ENCODE results near the gene TRIM41. TPM values are rescaled to one million over a fixed set of nuclear protein-coding genes. Genes with fewer than 3 reads are reported as not detected.

The TRIM41 gene
- total and polyA plus RNA-seq, 9 of the 15 experiments (the other 6 are each of a cell fraction or from before 2014, with no cell fraction given) = 1.8 to 47.6 (median 20.9) TPM

DNA sequence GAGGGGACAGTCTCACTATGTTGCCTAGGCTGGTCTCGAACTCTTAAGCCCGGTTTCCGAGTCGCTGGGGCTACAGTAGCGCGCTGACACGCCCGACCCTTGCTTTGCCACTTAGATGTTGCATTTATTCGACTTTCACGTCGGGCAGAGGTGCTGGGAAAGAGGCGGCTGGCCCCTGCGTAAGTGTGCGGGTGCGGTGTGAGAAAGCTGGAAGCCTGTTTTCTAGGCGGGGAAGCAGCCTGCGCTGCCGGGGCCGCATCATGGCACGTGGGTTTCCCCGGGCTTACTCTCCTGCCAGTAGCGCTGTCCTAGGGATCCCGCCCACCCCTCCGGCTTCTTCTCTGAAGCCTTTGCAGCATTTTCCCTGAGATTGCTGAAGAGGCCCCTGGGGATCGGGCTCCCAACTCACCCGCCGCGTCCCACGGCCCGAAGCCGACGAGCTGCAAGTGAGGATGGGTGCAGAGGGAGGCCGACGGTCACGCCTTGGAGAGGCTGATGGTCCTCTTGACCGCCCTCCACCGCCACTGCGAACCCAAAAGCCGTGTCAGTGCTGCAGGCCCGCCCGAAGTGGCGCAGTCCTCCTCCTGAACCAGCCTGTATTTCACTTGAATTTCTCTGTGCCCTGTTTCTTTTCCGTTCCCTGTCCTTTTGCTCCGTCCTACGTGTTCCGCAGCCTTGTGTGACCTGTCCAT lies 5.8 kb upstream of the TRIM41 start (continued):
- TF ChIP-seq, protein P1, sequence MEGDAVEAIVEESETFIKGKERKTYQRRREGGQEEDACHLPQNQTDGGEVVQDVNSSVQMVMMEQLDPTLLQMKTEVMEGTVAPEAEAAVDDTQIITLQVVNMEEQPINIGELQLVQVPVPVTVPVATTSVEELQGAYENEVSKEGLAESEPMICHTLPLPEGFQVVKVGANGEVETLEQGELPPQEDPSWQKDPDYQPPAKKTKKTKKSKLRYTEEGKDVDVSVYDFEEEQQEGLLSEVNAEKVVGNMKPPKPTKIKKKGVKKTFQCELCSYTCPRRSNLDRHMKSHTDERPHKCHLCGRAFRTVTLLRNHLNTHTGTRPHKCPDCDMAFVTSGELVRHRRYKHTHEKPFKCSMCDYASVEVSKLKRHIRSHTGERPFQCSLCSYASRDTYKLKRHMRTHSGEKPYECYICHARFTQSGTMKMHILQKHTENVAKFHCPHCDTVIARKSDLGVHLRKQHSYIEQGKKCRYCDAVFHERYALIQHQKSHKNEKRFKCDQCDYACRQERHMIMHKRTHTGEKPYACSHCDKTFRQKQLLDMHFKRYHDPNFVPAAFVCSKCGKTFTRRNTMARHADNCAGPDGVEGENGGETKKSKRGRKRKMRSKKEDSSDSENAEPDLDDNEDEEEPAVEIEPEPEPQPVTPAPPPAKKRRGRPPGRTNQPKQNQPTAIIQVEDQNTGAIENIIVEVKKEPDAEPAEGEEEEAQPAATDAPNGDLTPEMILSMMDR (IDR thresholded peaks at IDR 0.05 in 2 of 3, conservative IDR thresholded peaks at IDR 0.05 in 1 of 3; ENCODE audit: insufficient read depth in 2 of 3, low read depth in 1 of 3, low read length in 3 of 3) = peak; percentile 39 to 60 (median 46); a peak in 5 of 6 replicates
- peak; percentile 20; the same call in 1 of the 2 replicates for TF ChIP-seq PHF8 (IDR thresholded peaks at IDR 0.05; ENCODE audit: borderline replicate concordance, low read length)
- TF ChIP-seq, protein P2, sequence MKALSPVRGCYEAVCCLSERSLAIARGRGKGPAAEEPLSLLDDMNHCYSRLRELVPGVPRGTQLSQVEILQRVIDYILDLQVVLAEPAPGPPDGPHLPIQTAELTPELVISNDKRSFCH (CRISPR knock-in tag; IDR thresholded peaks at IDR 0.05) = no peak
- TF ChIP-seq, protein P2 (tag; IDR thresholded peaks at IDR 0.05) = 0 out of 2 replicates have a peak, but pooled peaks have one; percentile 33
- no peak for TF ChIP-seq ZNF217 (CRISPR knock-in tag; IDR thresholded peaks at IDR 0.05)
- no peak for TF ChIP-seq JUND (IDR thresholded peaks at IDR 0.05; ENCODE audit: borderline replicate concordance, low read depth, low read length)
- no peak; the same call in 2 of the 3 replicates for TF ChIP-seq JUND (tag; IDR thresholded peaks at IDR 0.05; ENCODE audit: borderline replicate concordance, low read depth, low read length)
- no peak for TF ChIP-seq ZNF445 (CRISPR knock-in tag; IDR thresholded peaks at IDR 0.05; ENCODE audit: low read depth)
- TF ChIP-seq, protein P3, sequence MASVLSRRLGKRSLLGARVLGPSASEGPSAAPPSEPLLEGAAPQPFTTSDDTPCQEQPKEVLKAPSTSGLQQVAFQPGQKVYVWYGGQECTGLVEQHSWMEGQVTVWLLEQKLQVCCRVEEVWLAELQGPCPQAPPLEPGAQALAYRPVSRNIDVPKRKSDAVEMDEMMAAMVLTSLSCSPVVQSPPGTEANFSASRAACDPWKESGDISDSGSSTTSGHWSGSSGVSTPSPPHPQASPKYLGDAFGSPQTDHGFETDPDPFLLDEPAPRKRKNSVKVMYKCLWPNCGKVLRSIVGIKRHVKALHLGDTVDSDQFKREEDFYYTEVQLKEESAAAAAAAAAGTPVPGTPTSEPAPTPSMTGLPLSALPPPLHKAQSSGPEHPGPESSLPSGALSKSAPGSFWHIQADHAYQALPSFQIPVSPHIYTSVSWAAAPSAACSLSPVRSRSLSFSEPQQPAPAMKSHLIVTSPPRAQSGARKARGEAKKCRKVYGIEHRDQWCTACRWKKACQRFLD (CRISPR knock-in tag; IDR thresholded peaks at IDR 0.05) = no peak
- no peak for TF ChIP-seq SMARCC2 (IDR thresholded peaks at IDR 0.05; ENCODE audit: low read depth)
- no peak for TF ChIP-seq ZBTB17 (CRISPR knock-in tag; IDR thresholded peaks at IDR 0.05)
- TF ChIP-seq SNRNP70 (optimal IDR thresholded peaks at IDR 0.05; ENCODE audit: low read depth, low read length) = no peak
- no peak for TF ChIP-seq HNRNPK (IDR thresholded peaks at IDR 0.05; ENCODE audit: low read depth, low read length, poor library complexity, severe bottlenecking)
- no peak for TF ChIP-seq ZKSCAN1 (IDR thresholded peaks at IDR 0.05; ENCODE audit: low read depth, low read length)
- TF ChIP-seq HEY1 (CRISPR knock-in tag; IDR thresholded peaks at IDR 0.05; ENCODE audit: borderline replicate concordance) = no peak
- TF ChIP-seq ZNF785 (CRISPR knock-in tag; IDR thresholded peaks at IDR 0.05) = no peak
- TF ChIP-seq NELFE (IDR thresholded peaks at IDR 0.05; ENCODE audit: insufficient read depth, insufficient read length) = no peak
- TF ChIP-seq, protein P4, sequence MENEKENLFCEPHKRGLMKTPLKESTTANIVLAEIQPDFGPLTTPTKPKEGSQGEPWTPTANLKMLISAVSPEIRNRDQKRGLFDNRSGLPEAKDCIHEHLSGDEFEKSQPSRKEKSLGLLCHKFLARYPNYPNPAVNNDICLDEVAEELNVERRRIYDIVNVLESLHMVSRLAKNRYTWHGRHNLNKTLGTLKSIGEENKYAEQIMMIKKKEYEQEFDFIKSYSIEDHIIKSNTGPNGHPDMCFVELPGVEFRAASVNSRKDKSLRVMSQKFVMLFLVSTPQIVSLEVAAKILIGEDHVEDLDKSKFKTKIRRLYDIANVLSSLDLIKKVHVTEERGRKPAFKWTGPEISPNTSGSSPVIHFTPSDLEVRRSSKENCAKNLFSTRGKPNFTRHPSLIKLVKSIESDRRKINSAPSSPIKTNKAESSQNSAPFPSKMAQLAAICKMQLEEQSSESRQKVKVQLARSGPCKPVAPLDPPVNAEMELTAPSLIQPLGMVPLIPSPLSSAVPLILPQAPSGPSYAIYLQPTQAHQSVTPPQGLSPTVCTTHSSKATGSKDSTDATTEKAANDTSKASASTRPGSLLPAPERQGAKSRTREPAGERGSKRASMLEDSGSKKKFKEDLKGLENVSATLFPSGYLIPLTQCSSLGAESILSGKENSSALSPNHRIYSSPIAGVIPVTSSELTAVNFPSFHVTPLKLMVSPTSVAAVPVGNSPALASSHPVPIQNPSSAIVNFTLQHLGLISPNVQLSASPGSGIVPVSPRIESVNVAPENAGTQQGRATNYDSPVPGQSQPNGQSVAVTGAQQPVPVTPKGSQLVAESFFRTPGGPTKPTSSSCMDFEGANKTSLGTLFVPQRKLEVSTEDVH (IDR thresholded peaks at IDR 0.05; ENCODE audit: low read depth, partially characterized antibody) = no peak
- TF ChIP-seq FIP1L1 (IDR thresholded peaks at IDR 0.05; ENCODE audit: low read depth, low read length, poor library complexity, severe bottlenecking) = peak; percentile 62
- TF ChIP-seq MAFK (IDR thresholded peaks at IDR 0.05; ENCODE audit: low read length) = no peak
- TF ChIP-seq NCOA6 (IDR thresholded peaks at IDR 0.05) = peak; percentile 80
- TF ChIP-seq LCOR (CRISPR knock-in tag; IDR thresholded peaks at IDR 0.05) = 0 out of 2 replicates have a peak, but pooled peaks have one; percentile 62

All from K562 (cell line).